SK-N-DZ (cell line): Measurements from ENCODE around the gene PVALEF.

Source experiments
- DNase-seq: peaks from one replicate; pipeline ENCODE4 v3.0.0-alpha.2; 2015; ENCODE audit warnings: low spot score

Gene PVALEF

DNA sequence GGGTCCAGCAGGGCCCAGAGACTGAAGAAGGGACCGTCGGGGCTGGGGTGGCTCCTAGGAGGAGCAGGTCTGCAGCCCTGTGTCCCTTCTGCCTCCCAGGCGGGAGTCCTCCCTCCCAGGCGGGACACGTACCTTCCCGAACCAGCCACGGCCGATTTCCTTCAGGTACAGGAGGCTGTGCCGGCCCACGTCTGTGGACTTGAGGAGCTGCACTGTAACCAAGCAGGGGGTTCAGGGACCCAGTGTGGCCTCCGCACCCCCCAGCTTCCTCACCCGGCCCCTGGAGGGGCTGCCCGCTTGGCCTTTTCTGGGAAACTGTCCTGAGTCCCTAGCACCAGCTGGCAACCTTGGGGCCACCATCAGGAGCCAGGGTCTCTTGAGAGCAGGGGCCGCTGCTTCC lies 37.0 kb upstream of the PVALEF start:
- no peak for DNase-seq

- no peak for DNase-seq
Measured at GRCh38 chr17:81128774-81129173, 36.5 kb upstream of the PVALEF start.

DNA sequence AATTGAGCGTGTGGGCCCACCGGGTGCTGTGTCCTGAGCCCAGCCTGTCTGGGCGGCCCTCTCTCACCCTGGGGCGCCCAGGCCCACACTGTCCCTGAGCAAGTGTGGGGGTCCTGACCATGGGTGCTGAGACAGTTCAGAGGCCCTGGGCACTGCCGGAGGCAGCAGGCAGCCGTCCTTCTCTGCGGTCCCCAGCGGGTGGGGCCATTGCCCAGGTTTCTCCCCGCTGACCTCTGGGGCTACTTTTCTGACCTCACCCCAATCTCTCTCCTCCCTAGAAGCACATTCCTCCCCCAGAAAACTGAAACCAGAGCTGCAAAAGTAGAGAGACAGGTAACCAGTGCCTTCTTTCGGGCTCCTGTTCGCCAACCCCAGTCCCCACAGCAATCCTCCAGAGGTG lies 36.0 kb upstream of the PVALEF start:
- DNase-seq, result no peak

DNA sequence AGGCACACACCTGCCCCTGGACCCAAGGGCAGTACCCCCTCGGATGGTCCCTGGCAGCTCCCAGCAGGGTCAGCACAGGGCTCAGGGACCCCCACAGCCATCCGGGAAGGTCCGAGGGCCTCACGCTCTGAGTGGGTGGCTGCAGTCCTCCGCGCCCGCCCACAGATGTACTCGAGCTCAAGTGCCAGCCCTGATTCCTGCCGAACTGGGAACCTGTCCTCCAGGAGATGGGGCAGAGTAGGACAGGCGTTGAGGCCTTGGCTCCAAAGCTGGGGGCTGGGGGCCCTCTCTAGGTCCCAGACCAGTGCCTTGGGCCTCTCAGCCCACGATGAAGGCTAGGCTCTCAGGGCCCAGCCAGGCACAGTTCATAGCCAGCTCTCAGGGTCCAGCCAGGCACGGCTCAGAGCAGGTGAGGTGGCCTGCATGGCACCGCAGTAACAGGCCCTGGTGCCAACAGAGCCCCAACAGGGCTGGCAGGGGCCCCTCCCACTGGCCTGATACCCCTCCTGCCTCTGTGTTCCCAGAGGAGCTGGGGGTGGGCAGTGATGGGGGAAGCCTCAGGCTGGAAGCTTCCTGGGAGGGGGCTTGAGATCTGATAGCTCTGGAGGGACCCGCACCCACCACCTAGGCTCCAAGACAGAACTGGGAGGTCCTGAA lies 35.5 kb upstream of the PVALEF start:
- DNase-seq, result no peak

GRCh38 chr17:81130385-81131361 lies 34.6 kb upstream of the PVALEF start:
- no peak for DNase-seq

- DNase-seq, result no peak
Measured at GRCh38 chr17:81131486-81132196, 33.7 kb upstream of the PVALEF start.

DNA sequence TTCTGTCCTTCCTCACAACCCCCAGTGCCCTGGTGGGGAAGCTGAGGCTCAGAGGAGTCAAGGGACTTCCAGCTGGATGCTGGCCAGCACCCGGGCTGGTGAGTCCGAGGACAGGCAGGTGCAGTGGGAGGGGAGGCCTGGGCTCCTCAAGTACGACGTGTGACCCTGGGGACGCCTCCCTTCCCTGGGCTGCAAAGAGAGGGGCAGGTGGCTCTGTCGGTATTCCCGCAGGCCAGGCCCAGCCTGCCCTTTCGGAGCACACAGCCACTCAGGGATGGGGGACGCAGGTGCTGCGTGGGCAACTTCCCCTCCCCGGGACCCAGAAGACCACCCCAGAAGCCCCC lies 33.1 kb upstream of the PVALEF start:
- DNase-seq, result no peak

- DNase-seq, result no peak
Measured at GRCh38 chr17:81132770-81133723, 32.3 kb upstream of the PVALEF start.

- no peak for DNase-seq
Measured at GRCh38 chr17:81134064-81134781, 31.1 kb upstream of the PVALEF start.

GRCh38 chr17:81135505-81136278 lies 29.6 kb upstream of the PVALEF start:
- no peak for DNase-seq

- DNase-seq, result no peak
Measured at GRCh38 chr17:81136366-81136765, 28.9 kb upstream of the PVALEF start.

DNA sequence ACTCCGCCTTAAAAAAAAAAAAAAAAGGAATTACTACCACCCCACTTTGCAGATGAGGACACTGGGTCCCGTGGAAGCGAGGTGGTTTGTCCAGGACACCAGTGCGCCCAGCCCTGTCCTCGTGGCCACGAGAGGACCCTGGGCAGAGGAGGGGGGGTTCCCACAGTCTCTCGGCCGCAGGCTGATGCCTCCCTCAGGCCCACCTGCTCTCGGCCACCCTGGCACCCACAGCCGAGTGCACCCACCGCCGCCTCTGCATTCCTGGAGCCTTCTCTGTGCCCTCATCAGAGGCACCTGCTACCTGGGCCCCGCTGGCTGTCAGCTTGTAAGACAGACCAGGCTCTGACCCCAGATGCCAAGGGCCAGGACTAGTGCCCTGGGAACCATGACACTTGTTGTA lies 28.1 kb upstream of the PVALEF start:
- DNase-seq, result no peak

GRCh38 chr17:81138083-81138482 lies 27.2 kb upstream of the PVALEF start:
- DNase-seq, result no peak

- DNase-seq, result no peak
Measured at GRCh38 chr17:81138500-81138899, 26.8 kb upstream of the PVALEF start.

GRCh38 chr17:81139428-81139827 lies 25.9 kb upstream of the PVALEF start:
- DNase-seq, result no peak

GRCh38 chr17:81140018-81140417 lies 25.3 kb upstream of the PVALEF start:
- DNase-seq, result no peak

GRCh38 chr17:81140695-81141094 lies 24.6 kb upstream of the PVALEF start:
- DNase-seq, result no peak

- peak; percentile 90 for DNase-seq
Measured at GRCh38 chr17:81142301-81143199, 22.8 kb upstream of the PVALEF start.

DNA sequence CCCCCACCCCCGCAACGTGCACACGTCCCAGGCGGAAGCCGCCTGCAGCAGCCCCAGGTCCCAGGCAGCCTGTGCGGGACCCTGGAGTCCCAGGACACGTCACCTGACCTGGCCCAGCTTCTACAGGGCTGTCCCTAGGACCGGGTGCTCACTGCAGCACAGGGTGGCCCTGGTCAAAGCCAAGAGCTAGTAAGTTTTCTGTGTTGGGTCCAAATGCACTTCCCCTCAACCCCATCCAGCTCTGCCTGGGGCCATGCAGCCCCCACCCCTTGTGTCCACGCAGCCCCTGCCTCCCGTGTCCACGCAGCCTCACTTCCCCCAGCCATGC lies 22.1 kb upstream of the PVALEF start:
- DNase-seq, result no peak
